Ramos (cell line): Measurements from ENCODE around the gene P2RX2.

Source experiments
- in situ Hi-C: fragments of 300-500 bp; cut with MboI; formaldehyde crosslinking; loops from one replicate; pipeline ENCODE4 v1.14.3; 2022; ENCODE audit warnings: low sequenced_read_pairs; ENCODE audit not compliant: unreplicated experiment

The P2RX2 gene

DNA sequence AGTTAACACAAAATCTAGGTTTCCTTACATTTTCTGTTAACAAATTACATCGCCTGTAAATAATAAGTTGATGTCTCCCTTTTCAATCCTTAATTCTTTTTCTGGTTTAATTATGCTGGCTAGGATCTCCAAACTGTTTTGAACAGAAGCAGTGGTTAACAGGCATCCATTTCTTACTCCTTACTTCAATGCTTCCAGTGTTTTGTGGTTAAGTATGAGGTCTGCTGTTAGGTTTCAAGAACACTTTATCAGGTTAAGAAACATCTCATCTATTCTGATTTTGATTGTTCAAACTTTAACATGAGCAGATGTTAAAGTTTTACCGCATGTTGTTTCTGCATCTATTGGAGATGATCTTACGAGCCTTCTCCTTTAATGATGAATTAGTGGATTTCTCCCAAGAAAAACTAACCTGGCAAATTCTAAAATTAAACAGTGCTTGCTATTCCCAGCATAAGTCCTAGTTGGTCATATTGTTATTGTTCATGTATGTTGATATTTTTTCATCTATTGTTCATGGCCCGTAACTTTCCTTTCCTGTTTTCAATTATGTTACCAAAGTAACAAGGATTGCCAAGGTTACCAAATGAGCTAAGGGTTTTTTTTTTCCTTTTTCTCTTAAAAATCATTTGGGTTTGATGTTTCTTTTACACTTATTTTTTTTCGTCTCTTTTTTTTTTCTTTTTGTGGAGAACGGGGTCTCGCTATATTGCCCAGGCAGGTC lies 35.2 kb downstream of the P2RX2 start:
- in situ Hi-C loops, result no loop called here

DNA sequence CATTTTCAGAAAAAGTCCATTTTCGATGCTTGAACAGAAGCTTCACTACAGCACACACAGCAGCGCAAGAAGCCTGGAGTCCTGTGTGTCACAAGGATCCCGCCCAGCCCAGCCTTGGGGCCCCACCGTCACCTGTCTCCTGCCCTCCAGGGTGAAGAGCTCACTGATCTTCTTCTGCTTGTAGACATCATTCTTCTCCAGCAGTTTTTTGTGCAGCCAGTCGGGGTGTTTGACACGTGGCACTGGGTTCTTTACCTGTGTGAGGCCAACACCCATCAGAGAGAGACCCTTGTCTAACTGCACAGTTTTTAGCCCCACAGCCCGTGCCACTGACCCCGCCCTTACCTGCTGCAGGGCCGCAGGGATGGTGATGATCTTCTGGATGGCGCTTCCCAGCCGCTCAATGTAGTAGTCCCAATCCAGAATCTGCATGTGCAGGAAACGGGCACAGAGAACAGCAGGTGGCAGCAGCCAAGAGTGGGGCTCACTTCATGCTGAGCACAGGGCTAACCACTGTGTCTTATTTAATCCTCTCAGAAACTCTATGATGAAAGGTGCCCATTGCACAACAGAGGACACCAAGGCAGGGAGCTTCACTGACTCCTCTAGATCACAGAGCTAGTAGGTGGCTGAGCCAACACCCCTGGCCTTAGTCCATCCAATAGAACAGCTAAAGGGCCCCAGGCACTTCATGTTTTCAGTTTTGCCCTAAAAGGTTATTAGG lies 38.6 kb downstream of the P2RX2 start:
- in situ Hi-C loops, result no loop called here

DNA sequence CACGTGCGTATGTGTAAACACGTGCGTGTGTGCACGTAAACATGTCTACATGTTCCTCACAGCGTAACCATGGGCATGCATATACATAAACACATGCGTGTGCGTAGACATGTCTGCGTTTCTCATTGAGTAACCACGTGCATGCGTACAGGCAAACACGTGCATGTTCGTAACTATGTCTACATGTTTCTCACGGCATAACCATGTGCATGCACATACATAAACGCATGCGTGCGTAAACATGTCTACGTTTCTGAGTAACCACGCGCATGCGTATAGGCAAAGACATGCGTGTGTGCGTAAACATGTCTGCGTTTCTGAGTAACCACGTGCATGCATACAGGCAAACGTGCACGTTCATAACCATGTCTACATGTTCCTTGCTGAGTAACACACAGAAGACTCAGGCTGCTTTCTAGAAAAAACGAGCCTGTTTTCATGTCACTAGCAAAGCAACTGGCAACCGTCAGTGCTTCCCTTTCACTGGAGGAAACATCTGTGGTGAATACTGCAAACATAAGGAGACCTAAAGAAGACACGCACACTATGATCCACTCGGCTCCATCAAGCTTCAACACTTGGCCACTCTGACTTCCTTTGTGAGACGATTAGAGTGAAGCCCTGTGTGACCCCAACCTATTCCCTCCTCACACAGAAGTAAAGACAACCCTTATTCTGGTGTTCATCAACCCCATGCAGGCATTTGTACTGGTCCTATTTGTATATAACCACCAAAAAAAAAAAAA lies 39.7 kb downstream of the P2RX2 start:
- in situ Hi-C loops, result no loop called here

- in situ Hi-C loops, result no loop called here
Observed at GRCh38 chr12:132659146-132659545, 40.6 kb downstream of the P2RX2 start.

GRCh38 chr12:132660052-132660451 lies 41.5 kb downstream of the P2RX2 start:
- in situ Hi-C loops, result no loop called here

DNA sequence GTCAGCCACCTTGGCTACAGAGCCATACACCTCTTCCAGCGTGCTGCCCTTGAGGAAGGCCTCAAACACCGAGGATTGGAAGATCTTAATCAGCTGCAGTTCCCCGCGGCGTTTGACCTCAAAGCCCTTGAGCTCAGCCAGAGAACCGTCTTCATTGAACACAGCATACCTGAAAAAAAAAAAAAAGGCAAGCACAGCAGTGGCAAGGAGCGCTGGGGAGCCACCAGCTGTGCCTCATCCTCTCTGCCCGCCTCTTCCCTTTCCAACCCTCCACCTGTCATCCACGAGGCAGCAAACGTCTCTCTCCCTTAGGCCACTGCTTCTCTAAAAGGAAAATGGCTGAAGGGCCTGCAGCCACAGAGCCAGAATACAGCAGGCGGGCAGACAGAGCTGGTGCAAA lies 42.4 kb downstream of the P2RX2 start:
- in situ Hi-C loops, result no loop called here

- in situ Hi-C loops, result no loop called here
Observed at GRCh38 chr12:132661972-132662371, 43.4 kb downstream of the P2RX2 start.

- in situ Hi-C loops, result no loop called here
Observed at GRCh38 chr12:132662901-132663755, 44.6 kb downstream of the P2RX2 start.

DNA sequence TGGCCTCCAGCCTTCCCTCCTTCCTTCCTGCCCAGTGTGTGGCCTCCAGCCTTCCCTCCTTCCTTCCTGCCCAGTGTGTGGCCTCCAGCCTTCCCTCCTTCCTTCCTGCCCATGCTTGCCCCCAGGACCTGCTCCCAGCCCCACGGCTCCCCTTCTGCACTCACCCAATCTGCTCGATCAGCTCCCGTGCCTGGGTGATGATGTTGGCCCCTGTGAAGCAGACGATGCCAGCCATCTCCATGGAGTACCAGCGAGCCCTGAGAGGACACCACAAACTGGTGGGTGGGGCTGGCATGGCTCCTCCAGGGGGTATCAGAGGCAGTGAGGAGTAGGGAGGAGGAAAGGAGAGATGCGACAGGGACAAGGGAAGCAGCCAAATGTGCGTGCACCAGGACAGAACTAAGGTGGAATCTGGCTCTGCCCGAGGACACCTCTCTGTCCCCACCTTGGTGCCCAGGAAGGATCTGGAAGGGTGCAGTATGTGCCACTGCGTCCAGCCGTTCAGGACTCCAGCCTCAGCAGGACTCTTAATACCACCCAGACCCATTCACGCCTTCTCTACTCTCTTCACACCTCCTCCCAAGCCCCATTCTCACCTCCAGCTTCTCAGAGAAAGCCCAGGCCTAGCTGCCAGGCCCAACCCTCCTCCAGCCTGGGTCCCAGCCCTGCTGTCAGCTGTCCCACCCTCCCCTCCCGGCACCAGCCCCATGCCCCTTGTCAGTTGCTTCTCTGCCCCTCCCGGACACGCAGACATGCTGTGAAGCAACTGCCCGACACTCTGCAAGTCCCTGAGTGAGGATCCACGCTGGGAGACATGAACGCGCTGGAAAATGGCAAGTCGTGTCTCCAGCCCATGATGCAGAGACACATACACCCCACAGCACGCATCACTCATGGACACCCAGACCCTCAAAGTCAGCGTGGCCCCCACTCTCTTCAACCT lies 45.9 kb downstream of the P2RX2 start:
- in situ Hi-C loops, result no loop called here

- in situ Hi-C loops, result no loop called here
Observed at GRCh38 chr12:132665149-132665491, 46.5 kb downstream of the P2RX2 start.

GRCh38 chr12:132665794-132666193 lies 47.2 kb downstream of the P2RX2 start:
- in situ Hi-C loops, result no loop called here

DNA sequence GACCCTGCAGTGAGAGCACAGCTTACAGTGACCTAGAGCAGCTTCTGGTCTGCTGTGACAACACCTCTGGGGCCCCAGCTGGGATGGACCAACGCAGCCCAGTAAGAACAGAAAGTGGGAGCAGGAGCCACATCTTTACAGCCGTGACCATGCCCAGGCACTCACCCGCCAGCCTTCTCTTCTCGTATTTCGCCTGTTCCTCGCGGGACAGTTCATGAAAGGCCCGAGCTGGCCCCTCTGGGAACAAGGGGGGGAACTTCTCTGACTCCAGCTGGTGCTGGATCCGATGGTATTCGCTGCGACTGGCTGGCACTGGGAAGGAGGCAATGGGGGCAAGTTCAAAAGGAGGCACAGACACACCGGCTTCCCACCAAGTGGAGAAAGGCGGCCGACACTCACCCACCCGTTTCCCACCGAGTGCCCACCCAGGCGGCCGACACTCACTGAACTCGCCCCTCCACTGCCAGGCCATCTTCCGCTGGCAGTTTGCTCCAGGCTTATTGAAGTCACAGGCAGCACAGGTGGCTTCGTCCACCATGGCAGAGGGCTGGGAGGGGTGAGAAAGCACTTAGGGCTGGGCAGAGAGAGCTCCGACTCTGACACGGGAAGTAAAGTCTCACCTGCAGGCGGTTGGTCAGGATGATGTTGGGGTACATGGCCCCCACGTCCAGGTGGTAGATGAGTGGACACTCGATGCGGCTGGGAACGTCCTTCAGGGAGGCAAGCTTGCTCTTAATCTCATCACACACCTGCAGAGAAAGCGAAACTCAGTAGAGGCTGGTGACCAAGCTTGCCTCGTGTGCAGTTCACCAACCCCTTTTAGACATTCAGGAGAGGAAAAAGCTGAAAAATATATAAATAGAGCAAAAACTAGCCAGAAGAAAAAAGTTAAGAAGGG lies 49.9 kb downstream of the P2RX2 start:
- in situ Hi-C loops, result no loop called here

- in situ Hi-C loops, result no loop called here
Observed at GRCh38 chr12:132669166-132669879, 50.7 kb downstream of the P2RX2 start.
